A172 (cell line): ENCODE measurements around the gene C6orf15. TPM values are rescaled to one million over a fixed set of nuclear protein-coding genes. Genes with fewer than 3 reads are reported as not detected.

Source experiments
- DNase-seq: peaks from one replicate; pipeline ENCODE4 v3.0.0-alpha.2; 2015; ENCODE audit warnings: low spot score
- total RNA-seq: library from RNA; depleted of rRNA; stranded (reverse); fragments of >200 nt; shearing (Covaris generic); gene quantifications from 2 replicates; pipeline ENCODE4 v1.2.3, GENCODE V29; 2014

The C6orf15 gene
- total RNA-seq, 1 experiment from 2014 or later: 2.4 TPM

- DNase-seq: no peak
Measured at GRCh38 chr6:31107052-31107451, 5.3 kb downstream of the C6orf15 start.

DNA sequence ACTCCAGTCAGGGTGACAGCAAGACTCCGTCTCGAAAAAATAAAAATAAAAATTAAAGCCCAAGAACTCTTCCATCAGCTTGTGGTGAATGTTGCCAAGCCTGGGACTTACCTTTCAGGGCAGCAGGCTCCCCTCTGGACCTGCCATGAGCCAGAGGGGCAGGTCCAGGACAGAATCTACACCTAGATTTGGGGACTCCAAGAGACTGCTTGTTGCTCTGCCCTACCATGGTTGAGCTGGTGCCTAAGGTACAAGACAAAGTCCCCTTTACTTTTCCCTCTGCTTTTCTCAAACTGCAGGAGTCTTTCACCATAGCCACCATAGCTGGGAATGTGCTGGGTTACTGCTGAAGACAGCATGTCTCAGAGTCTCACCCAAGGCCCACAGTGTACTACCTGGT is 9.2 kb downstream of the C6orf15 start:
- DNase-seq: no peak

GRCh38 chr6:31098449-31098938 is 13.9 kb downstream of the C6orf15 start:
- no peak for DNase-seq

DNA sequence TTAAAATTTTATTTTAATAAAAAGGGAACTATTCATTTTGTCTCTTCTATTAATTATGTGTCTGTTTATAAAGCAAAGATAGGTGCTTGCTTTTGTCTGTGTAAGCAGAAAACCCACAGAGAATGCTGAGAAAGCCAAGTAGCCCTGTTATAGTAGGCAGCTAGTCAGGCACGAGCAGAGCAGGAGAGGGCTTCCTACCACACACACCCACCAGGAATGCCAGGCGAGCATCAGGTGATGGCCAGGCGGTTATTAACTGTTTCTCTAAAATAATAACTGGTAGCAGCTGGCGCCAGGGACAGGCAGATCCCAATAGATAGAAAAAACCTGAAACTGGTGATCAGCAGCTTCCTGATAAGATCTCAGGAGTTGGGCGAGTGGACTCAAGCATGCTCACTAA is 15.7 kb downstream of the C6orf15 start:
- DNase-seq: no peak

DNA sequence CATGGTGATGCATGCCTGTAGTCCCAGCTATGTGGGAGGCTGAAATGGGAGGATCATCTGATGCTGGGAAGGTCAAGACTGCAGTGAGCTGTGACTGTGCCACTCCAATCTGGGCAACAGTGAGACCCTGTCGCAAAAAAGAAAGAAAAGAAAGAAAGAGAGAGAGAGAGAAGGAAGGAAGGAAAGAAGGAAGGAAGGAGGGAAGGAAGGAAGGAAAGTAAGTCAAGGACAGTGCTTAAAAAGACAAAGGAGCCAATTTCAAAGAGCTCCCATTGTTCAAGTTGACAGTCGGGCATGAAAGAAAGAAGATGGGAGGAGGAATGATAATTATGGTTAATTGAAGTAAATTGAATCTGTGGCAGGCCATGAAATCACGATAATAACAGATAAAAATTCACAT is 16.2 kb downstream of the C6orf15 start:
- no peak for DNase-seq

DNA sequence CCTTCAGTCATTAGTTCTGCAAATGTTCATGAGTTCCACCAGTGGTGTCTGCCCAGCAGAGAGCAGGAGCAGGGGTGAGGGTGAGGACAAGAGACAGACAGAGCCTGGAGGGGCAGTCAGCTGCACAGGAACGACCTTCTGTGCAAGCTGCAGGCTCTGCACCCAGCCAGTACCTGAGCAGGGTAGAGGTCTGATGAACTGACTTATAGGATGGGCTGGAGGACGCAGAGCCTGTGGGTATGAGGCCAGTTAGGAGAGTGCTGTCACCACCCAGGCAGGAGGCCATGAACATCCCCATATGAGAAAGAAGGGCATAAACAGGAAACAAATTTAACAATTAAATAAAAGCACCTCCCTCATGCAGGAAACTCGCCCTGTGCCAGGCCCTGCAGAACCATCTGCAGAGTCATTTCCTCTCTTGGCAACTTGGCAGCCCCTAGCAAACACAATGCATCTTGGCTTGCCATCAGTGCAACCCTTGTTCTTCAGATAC is 17.9 kb downstream of the C6orf15 start:
- DNase-seq: peak; percentile 53

- no peak for DNase-seq
Measured at GRCh38 chr6:31092769-31093505, 19.4 kb downstream of the C6orf15 start.

DNA sequence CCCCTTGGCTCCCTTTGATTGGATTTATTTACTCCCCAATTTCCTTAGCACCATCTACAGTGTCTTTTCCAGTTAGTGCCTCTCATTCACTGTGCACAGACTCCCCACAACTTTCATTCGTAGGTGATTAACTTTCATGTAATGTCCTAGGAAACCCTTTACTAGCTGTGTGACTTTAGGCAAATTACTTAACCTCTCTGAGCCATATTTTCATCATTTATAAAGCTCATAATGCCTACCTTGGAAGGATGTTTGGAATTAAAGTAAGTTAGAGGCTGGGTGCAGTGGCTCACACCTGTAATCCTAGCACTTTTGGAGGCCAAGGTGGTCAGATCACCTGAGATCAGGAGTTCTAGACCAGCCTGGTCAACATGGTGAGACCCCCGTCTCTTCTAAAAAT is 20.1 kb downstream of the C6orf15 start:
- no peak for DNase-seq

DNA sequence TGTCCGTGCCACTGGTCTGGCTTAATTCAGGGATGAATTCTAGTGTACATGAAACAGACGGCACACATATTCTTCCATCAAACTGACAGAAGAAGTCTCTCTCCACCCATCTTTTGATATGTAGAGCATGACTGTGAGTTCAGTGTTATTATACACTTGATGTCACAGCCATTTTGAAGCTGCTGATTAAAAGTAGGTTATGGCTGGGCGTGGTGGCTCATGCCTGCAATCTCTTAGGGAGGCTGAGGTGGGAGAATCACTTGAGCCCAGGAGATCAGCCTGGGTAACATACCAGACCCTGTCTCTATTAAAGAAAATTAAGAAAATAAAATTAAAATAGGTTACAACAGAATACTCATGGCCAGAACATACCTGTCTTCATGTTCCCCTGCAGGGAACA is 20.7 kb downstream of the C6orf15 start:
- no peak for DNase-seq

DNA sequence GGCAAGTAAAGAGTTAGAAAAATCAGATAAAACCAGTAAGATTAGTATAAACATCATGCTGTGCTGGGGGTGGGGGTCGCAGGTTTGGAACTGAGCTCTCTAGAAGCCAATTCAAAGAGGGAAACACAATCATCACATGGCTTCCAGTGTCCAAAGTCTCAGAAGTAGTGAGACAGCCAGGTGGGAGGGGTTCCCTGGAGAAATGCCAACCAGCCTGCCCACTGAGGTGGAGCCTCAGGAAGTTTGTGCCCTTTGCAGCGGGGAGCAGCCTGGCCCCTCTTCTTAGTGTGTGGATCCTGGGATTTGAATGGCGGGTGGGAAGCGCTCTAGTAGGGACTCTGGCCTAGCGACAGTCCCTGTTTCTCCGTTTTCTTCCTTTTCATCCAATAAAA is 21.4 kb downstream of the C6orf15 start:
- DNase-seq: no peak

- no peak for DNase-seq
Measured at GRCh38 chr6:31090275-31090972, 22.0 kb downstream of the C6orf15 start.

DNA sequence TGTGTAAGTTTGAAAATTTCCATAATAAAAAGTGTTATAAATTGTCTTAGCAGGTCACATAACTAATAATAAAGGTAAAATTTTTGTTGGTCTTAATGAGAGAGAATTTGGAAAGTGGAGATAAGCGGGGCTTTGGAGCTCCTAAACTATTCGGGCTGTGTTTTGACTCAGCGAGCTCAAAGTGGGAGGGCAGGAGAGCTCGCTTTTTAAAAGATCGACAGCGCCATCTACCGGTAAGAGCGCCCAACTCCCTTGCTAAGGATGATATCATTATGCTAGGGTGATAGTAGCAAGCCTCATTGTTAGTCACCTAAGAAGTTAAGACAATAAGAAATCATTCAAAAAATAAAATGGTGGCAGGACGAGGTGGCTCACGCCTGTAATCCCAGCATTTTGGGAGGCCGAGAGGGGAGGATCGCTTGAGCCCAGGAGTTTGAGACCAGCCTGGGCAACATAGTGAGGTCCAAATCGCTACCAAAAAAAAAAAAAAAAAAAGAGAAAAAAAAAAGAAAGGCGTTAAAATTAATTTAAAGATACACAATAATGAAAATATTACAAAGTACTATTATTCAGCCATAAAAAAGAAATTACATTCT is 24.8 kb downstream of the C6orf15 start:
- DNase-seq: peak; percentile 84

DNA sequence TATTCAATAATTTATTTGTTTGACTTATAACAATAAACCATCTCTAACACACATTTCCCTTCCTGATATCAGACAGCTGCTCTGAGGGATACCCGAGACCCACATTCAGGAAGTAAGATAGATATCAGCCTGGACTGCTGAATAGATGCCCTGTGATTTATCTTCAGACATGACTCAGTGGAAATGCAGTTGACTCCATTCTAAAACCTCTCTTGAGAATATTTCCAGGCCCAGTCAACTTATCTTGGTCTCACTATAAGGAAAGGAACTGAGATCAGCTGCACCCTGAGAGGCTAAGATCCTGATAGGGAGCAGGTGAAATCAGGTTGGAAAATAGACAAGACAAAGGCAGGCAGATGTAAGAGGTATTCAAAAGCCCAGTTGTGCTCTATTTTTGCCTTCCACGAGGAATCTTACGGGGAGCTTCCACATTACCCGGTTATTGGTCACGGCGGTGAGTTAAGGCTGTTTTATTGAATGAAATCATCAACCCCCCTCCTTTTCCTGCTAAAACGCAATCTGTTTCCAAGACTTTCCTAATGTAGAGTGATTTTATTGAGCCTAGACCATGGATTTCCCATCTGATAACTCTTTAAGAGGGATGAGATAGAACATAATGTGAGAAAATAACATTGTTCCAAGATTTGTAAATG is 25.5 kb downstream of the C6orf15 start:
- DNase-seq: peak; percentile 78

- DNase-seq: peak; percentile 16
Measured at GRCh38 chr6:31083742-31084354, 28.5 kb downstream of the C6orf15 start.

GRCh38 chr6:31081872-31082271 is 30.5 kb downstream of the C6orf15 start:
- DNase-seq: no peak

GRCh38 chr6:31079656-31080261 is 32.6 kb downstream of the C6orf15 start:
- peak; percentile 58 for DNase-seq

- no peak for DNase-seq
Measured at GRCh38 chr6:31076611-31077010, 35.8 kb downstream of the C6orf15 start.

GRCh38 chr6:31075528-31075927 is 36.8 kb downstream of the C6orf15 start:
- DNase-seq: peak; percentile 8

- DNase-seq: no peak
Measured at GRCh38 chr6:31074401-31074800, 38.0 kb downstream of the C6orf15 start.

DNA sequence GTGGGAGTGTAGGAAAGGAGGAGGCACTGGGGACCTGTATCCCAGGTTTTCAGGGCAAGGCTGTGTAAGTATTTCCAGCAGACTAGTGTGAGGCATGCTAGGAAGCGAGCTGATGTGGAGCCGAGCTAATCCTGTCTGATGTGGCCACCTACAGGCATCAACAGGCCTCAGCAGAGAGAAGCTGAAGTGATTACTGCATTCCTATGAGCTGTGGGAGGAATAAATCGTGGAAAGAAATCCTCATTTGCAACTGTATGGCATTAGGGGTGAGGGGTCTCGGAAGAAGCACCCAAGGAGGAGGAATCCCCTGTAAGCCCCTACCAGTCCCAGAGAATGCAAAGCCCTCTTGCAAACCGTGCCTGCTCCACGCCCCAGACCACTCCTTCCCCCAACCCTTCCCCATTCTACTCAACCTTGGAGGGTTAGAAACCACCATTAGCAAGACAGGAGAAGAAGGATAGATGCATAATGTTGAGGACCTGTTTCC is 41.6 kb downstream of the C6orf15 start:
- peak; percentile 76 for DNase-seq
